AG10803 (cell line): ENCODE results near the gene ATXN1.
"Not testable (repeated sequence)": the region's sequence is repeated elsewhere in the genome, so short reads cannot be mapped to it uniquely, and the experiment has no call there.

Experiments used
- DNase-seq: peaks from one replicate; pipeline ENCODE4 v3.0.0; 2010; ENCODE audit warnings: low read depth
- H3K4me3 ChIP-seq: 2 replicates; pipeline ENCODE4 v1.5.1; 2011; ENCODE audit warnings: mild to moderate bottlenecking, low read length, control low read depth
- TF ChIP-seq, protein P1 (sequence below): conservative IDR thresholded peaks from 2 replicates; pipeline ENCODE4 v1.5.1; 2011; ENCODE audit warnings: mild to moderate bottlenecking, low read length, control low read depth, inconsistent platforms

ATXN1 gene

DNA sequence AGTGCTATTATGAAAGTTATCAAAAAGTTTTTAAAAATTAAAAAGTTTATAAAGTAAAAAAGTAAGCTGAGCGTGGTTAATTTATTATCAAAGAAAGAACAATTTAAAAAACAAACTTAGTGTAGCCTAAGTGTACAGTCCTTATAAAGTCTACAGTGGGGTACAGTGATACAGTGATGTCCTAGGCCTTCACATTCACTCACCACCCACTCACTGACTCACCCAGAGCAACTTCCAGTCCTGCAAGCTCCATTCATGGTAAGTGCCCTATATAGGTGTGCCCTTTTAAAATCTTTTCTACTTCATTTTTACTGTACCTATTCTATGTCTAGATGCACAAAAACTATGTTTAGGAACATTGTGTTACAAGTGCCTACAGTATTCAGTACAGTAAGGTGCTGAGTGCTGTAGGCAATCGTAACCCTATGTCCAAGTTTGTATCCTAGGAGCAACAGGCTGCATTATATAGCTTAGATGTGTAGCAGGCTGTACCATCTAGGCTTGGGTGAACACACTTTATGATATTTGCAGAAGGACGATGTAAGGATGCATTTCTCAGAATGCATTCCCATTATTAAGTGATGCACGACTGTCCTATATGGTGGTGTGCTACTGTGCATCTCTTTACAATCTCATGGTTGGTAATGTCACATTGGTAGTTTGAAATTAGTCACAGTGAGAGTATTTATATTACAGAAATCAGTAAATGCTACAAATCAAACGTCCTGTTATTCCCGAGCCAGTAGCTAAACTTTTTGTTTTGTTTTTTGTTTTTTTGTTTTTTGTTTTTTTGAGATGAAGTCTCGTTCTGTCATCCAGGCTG, 364.6 kb downstream of the ATXN1 start:
- TF ChIP-seq, protein P1, sequence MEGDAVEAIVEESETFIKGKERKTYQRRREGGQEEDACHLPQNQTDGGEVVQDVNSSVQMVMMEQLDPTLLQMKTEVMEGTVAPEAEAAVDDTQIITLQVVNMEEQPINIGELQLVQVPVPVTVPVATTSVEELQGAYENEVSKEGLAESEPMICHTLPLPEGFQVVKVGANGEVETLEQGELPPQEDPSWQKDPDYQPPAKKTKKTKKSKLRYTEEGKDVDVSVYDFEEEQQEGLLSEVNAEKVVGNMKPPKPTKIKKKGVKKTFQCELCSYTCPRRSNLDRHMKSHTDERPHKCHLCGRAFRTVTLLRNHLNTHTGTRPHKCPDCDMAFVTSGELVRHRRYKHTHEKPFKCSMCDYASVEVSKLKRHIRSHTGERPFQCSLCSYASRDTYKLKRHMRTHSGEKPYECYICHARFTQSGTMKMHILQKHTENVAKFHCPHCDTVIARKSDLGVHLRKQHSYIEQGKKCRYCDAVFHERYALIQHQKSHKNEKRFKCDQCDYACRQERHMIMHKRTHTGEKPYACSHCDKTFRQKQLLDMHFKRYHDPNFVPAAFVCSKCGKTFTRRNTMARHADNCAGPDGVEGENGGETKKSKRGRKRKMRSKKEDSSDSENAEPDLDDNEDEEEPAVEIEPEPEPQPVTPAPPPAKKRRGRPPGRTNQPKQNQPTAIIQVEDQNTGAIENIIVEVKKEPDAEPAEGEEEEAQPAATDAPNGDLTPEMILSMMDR, result no peak
- DNase-seq, result no peak
- no peak overlapping the region for H3K4me3 ChIP-seq

DNA sequence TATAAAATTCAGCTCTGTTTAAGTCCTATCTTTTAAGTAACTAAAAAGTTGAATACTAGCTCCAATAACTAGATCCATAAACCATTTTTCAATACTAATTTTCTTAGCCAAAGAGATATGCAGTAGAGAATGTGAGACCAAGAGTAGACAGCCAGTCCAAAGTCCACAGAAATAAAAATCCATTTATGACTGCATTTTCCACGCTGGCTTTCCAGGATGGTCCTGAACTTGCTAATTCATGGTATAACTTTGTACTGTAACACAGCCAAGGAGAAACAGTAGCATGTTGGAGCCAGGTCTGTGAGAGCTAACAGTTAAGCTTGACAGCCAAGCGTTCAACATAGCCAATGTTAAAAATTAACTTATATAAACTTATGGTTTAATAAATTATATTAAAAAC, 366.6 kb downstream of the ATXN1 start:
- no peak for DNase-seq
- H3K4me3 ChIP-seq, result no peak overlapping the region
- TF ChIP-seq, protein P1, result no peak

- DNase-seq, result no peak
- TF ChIP-seq, protein P1, result no peak
Observed at GRCh38 chr6:16393326-16393725, 367.9 kb downstream of the ATXN1 start.

GRCh38 chr6:16392010-16392409, 369.2 kb downstream of the ATXN1 start:
- TF ChIP-seq, protein P1, result no peak
- DNase-seq, result peak; percentile 70
- H3K4me3 ChIP-seq, result no peak overlapping the region

More at GRCh38 chr6:16393326-16393725, 367.9 kb downstream of the ATXN1 start:
- H3K4me3 ChIP-seq, result no peak overlapping the region

GRCh38 chr6:16391451-16391912, 369.8 kb downstream of the ATXN1 start:
- no peak overlapping the region for H3K4me3 ChIP-seq
- TF ChIP-seq, protein P1, result no peak
- peak; percentile 34 for DNase-seq

GRCh38 chr6:16390909-16391450, 370.3 kb downstream of the ATXN1 start:
- not testable (repeated sequence) for H3K4me3 ChIP-seq, DNase-seq

- TF ChIP-seq, protein P1, result no peak
- H3K4me3 ChIP-seq, result no peak overlapping the region
Observed at GRCh38 chr6:16389642-16390041, 371.6 kb downstream of the ATXN1 start.

More at GRCh38 chr6:16389642-16390041, 371.6 kb downstream of the ATXN1 start:
- DNase-seq, result no peak
